Caco-2 (cell line): Measurements from ENCODE around the gene CDIP1. TPM values are rescaled to one million over a fixed set of nuclear protein-coding genes. Genes with fewer than 3 reads are reported as not detected.

Experiments used
- BruUV-seq: library from RNA; stranded (reverse); fragments of 400-500 nt; replicated peaks from 2 replicates; lab custom pipeline; 2021; lab: Mats Ljungman, UMichigan
- CTCF ChIA-PET: fragments of 300-600 bp; sonication (Branson Sonifier 250); formaldehyde crosslinking; loops from one replicate; lab custom pipeline; 2022; ENCODE audit warnings: antibody characterized with exemption; lab: Charles Lee
- POLR2A ChIA-PET: fragments of 300-600 bp; sonication (Branson Sonifier 250); formaldehyde crosslinking; loops from one replicate; lab custom pipeline; 2022; ENCODE audit warnings: antibody characterized with exemption; lab: Charles Lee
- DNase-seq, 2 experiments: peaks; one replicate each; pipeline versions ENCODE4 v3.0.0 to v3.0.0-alpha.2; 2020 to 2022
- H3K27me3 ChIP-seq: replicated peaks from 2 replicates; pipeline ENCODE4 v1.6.0; 2011; ENCODE audit warnings: low read length; ENCODE audit not compliant: control insufficient read depth, insufficient read depth
- H3K36me3 ChIP-seq: 2 replicates; pipeline ENCODE4 v1.5.1; 2011; ENCODE audit warnings: low read length; ENCODE audit not compliant: control insufficient read depth, insufficient read depth
- H3K4me1 ChIP-seq: fragments of 250-450 bp; sonication (Bioruptor Pico); 2 replicates; pipeline ENCODE4 v1.5.1; 2020; ENCODE audit warnings: mild to moderate bottlenecking
- H3K4me3 ChIP-seq: 2 replicates; pipeline ENCODE4 v1.5.1; 2011; ENCODE audit warnings: low read depth, mild to moderate bottlenecking, control low read depth, low read length
- H3K9me3 ChIP-seq: fragments of 250-450 bp; sonication (Bioruptor Pico); 2 replicates; pipeline ENCODE4 v1.5.1; 2020; ENCODE audit warnings: mild to moderate bottlenecking, moderate library complexity
- H3K27ac Mint-ChIP-seq: one replicate; pipeline ENCODE4 v1.8.0; 2022; ENCODE audit warnings: mixed read lengths; ENCODE audit not compliant: unreplicated experiment
- H3K27me3 Mint-ChIP-seq: one replicate; pipeline ENCODE4 v1.8.0; 2022; ENCODE audit warnings: mixed read lengths; ENCODE audit not compliant: insufficient read depth, unreplicated experiment
- H3K36me3 Mint-ChIP-seq: one replicate; pipeline ENCODE4 v1.8.0; 2022; ENCODE audit warnings: mild to moderate bottlenecking, mixed read lengths; ENCODE audit not compliant: insufficient read depth, unreplicated experiment
- H3K4me1 Mint-ChIP-seq: one replicate; pipeline ENCODE4 v1.8.0; 2022; ENCODE audit warnings: low read depth, mixed read lengths; ENCODE audit not compliant: unreplicated experiment
- H3K4me3 Mint-ChIP-seq: one replicate; pipeline ENCODE4 v1.8.0; 2022; ENCODE audit warnings: mild to moderate bottlenecking, moderate library complexity, mixed read lengths; ENCODE audit not compliant: unreplicated experiment
- H3K9me3 Mint-ChIP-seq: one replicate; pipeline ENCODE4 v1.8.0; 2022; ENCODE audit warnings: mixed read lengths; ENCODE audit not compliant: unreplicated experiment
- intact Hi-C: fragments of 100-400 bp; cut with micrococcal nuclease; formaldehyde crosslinking; loops from one replicate; pipeline ENCODE4 v1.10.0; 2022; ENCODE audit not compliant: unreplicated experiment
- total RNA-seq: library from RNA; stranded (reverse); gene quantifications from 2 replicates; pipeline ENCODE4 v1.2.3, GENCODE V29; 2022
- TF ChIP-seq, protein P1 (sequence below), 2 experiments: fragments of 200-600 bp in 1 of 2; IDR thresholded peaks; 1 replicate in 1 of 2; 2 replicates in 1 of 2; pipeline versions ENCODE4 v1.5.1 to v1.8.0; 2011 to 2022; ENCODE audit warnings: antibody characterized with exemption in 1 of 2, control low read depth in 1 of 2, inconsistent platforms in 1 of 2, low read depth in 1 of 2, low read length in 1 of 2, mild to moderate bottlenecking in 1 of 2, moderate library complexity in 1 of 2; ENCODE audit not compliant: insufficient read depth in 1 of 2, severe bottlenecking in 1 of 2, unreplicated experiment in 1 of 2

The CDIP1 gene
- total RNA-seq, 1 experiment from 2014 or later: 51.7 TPM

DNA sequence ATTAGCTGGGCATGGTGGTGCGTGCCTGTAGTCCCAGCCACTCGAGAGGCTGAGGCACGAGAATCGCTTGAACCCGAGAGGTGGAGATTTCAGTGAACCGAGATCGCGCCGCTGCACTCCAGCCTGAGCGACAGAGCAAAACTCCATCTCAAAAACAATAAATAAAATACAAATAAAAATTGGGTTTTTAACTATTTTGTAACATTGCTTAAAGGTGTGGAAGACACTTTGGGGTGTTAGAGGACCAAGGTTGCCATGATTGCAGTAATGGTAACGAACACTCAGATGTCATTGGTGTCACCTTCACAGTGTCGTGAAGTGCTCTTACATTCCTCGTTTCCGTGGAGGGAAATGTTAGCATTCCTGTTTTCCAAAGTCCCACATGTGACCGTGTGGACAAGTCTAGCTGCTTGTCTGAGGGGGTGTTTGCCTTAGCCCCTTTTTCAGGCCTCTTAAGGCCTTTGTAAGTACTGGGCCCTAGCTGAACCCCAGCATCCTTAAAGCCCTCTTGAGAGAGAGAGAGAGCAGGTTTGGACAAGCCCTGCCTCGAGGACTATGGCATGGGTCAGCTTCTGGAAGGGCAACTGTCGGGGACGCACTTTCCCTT, 26.2 kb upstream of the CDIP1 start:
- Mint-ChIP-seq H3K27ac (no peak overlapping the region), H3K4me3 (no peak overlapping the region), H3K9me3 (no peaks in the 10 kb centered on the region), H3K27me3 (no peaks in the 10 kb centered on the region), H3K36me3 (no peaks in the 10 kb centered on the region), H3K4me1 (no peaks in the 10 kb centered on the region)
- TF ChIP-seq, protein P1, sequence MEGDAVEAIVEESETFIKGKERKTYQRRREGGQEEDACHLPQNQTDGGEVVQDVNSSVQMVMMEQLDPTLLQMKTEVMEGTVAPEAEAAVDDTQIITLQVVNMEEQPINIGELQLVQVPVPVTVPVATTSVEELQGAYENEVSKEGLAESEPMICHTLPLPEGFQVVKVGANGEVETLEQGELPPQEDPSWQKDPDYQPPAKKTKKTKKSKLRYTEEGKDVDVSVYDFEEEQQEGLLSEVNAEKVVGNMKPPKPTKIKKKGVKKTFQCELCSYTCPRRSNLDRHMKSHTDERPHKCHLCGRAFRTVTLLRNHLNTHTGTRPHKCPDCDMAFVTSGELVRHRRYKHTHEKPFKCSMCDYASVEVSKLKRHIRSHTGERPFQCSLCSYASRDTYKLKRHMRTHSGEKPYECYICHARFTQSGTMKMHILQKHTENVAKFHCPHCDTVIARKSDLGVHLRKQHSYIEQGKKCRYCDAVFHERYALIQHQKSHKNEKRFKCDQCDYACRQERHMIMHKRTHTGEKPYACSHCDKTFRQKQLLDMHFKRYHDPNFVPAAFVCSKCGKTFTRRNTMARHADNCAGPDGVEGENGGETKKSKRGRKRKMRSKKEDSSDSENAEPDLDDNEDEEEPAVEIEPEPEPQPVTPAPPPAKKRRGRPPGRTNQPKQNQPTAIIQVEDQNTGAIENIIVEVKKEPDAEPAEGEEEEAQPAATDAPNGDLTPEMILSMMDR (IDR thresholded peaks at IDR 0.05; ENCODE audit: insufficient read depth in 1 of 2, low read depth in 1 of 2, low read length in 1 of 2, severe bottlenecking in 1 of 2, unreplicated experiment in 1 of 2): no peak
- Histone ChIP-seq H3K9me3 (no peaks in the 10 kb centered on the region), H3K36me3 (no peaks in the 10 kb centered on the region), H3K4me1 (no peaks in the 10 kb centered on the region), H3K27me3 (no peaks in the 10 kb centered on the region), H3K4me3 (no peak overlapping the region)
- no peak for DNase-seq
- intact Hi-C loops: no loop called here
- ChIA-PET CTCF (no interaction called here), POLR2A (no interaction called here)
- no TSS peak for BruUV-seq

DNA sequence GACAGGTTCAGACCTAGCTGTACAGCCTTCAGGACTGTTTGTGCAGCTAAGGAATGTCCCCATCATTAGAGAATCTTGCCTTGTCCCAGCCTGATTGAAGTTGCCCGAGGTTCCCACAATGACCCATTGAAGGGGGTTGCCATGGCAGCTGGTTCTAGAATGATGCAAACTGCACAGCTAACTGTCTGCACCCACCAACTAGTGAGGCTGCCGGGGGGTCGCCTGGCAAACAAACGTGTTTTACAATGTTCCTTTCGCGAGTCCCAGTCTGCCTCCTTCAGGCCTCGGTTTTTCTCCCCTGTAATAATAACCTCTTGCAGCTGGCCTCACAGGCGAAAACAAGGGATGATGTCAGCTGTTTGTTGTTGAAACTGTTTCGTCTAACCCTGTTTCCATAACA, 23.0 kb upstream of the CDIP1 start:
- TF ChIP-seq, protein P1 (IDR thresholded peaks at IDR 0.05; ENCODE audit: insufficient read depth in 1 of 2, low read depth in 1 of 2, low read length in 1 of 2, severe bottlenecking in 1 of 2, unreplicated experiment in 1 of 2): no peak
- BruUV-seq: no TSS peak
- H3K27ac Mint-ChIP-seq: no peak overlapping the region

DNA sequence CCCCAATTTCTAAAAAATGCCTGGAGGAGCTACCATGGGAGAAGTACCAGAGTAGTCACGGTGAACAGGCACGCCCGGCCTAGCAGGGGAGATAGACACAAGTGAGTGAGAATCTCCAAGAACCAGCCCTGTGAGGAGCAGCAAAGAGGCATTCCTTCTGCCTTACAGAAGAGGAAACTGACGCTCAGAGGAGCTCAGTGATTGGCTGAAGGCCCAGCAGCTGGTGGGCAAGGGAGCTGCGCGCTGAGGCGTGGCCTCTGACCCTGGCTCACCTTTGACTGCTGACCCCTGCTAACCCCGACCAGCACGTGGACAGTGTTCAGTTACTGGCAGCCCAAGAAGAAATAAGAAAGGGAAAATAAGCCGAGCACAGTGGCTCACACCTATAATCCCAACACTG, 19.4 kb upstream of the CDIP1 start:
- intact Hi-C loops: no loop called here
- no TSS peak for BruUV-seq
- CTCF ChIA-PET: interaction anchor here (0.6 kb wide), 1 partner anchor 334 kb away, joined by 3 read pairs; no protein-coding TSS in a partner anchor
- H3K4me3 Mint-ChIP-seq: no peak overlapping the region
- H3K4me3 ChIP-seq: no peak overlapping the region
- DNase-seq: no peak
- POLR2A ChIA-PET: no interaction called here
- TF ChIP-seq, protein P1 (IDR thresholded peaks at IDR 0.05; ENCODE audit: insufficient read depth in 1 of 2, low read depth in 1 of 2, low read length in 1 of 2, severe bottlenecking in 1 of 2, unreplicated experiment in 1 of 2): no peak
- no peaks in the 10 kb centered on the region for H3K4me1 ChIP-seq
- H3K27ac Mint-ChIP-seq: no peak overlapping the region
- H3K36me3 Mint-ChIP-seq: no peaks in the 10 kb centered on the region
- H3K36me3 ChIP-seq: no peaks in the 10 kb centered on the region
- H3K27me3 Mint-ChIP-seq: no peaks in the 10 kb centered on the region
- H3K9me3 ChIP-seq: no peaks in the 10 kb centered on the region
- H3K27me3 ChIP-seq: no peaks in the 10 kb centered on the region
- no peaks in the 10 kb centered on the region for H3K4me1 Mint-ChIP-seq
- H3K9me3 Mint-ChIP-seq: no peaks in the 10 kb centered on the region

More for the DNA sequence above, 23.0 kb upstream of the CDIP1 start:
- H3K36me3 ChIP-seq: no peaks in the 10 kb centered on the region
- Mint-ChIP-seq H3K9me3 (no peaks in the 10 kb centered on the region), H3K27me3 (no peaks in the 10 kb centered on the region), H3K4me1 (no peaks in the 10 kb centered on the region), H3K36me3 (no peaks in the 10 kb centered on the region), H3K4me3 (no peak overlapping the region)
- ChIA-PET POLR2A (no interaction called here), CTCF (no interaction called here)
- H3K4me3 ChIP-seq: no peak overlapping the region
- no peaks in the 10 kb centered on the region for H3K9me3 ChIP-seq
- intact Hi-C loops: no loop called here
- DNase-seq: no peak
- no peaks in the 10 kb centered on the region for H3K27me3 ChIP-seq
- H3K4me1 ChIP-seq: no peaks in the 10 kb centered on the region
